ENCODE data around the gene SOCS4. TPM values are rescaled to one million over a fixed set of nuclear protein-coding genes. Genes with fewer than 3 reads are reported as not detected.
"Not testable (repeated sequence)": the region's sequence is repeated elsewhere in the genome, so short reads cannot be mapped to it uniquely, and the experiment has no call there.

The SOCS4 gene
- polyA plus RNA-seq, 3 donors = 15.8 to 24.0 (median 21.5) TPM

DNA sequence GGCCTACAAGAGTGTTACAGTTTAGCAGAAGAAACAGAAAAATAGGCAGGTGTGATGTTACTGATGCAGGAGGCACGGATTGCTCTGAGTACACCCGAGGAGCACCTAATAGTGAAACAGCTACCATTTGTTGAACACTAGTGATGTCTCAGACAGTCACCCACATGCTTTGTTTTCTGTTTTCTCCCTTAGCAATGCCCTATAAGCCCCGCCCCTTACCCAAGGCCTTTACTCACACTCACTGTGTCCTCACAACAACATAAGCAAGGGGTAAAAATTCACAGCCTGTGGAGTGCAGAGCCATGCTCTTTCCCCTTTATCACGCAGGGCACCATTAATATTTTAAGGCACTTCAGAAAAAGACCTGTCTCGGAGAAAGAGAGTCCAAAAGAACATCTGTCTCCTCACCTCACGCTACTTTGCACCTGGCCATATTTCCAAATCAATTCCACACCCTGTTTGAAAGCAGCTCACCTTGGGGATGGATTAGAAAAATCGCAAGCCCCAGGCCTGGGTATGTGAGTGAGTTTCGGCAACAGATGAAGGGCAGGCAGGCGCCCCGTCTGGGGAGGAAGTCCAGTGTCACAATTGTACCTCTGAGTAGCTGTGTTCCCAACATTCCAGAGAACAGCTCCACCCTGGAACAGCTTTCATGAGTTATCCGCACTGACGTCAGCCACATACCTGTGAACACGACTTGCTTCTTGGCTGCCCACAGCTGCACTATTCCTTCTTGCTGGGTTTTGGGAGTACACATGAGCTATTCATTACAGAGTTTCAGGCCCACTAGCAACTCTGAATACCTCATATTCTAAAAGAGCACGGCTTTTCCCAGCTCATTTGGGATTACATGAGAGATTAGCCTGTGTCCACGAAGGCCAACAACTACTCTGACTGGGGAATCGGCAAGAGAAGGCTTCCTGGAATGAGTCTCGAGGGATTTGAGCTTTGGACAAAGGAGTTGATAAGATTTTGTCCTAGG is 50.4 kb downstream of the SOCS4 start:
- no peak for DNase-seq

DNA sequence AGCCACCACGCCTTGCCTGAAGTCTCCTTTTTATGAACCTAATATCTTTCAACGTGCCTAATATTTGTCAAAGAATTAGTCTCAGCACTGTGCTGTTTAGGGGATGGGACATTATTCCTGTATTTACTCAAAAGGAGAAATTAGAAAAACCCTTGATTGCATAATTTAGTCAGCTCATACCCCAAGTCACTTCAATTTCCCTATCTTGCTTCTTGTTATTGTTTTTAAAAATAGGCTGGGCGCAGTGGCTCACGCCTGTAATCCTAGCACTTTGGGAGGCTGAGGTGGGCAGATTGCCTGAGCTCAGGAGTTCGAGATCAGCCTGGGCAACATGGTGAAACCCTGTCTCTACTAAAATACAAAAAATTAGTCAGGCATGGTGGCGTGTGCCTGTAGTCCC is 52.9 kb downstream of the SOCS4 start:
- not testable (repeated sequence) for DNase-seq

DNA sequence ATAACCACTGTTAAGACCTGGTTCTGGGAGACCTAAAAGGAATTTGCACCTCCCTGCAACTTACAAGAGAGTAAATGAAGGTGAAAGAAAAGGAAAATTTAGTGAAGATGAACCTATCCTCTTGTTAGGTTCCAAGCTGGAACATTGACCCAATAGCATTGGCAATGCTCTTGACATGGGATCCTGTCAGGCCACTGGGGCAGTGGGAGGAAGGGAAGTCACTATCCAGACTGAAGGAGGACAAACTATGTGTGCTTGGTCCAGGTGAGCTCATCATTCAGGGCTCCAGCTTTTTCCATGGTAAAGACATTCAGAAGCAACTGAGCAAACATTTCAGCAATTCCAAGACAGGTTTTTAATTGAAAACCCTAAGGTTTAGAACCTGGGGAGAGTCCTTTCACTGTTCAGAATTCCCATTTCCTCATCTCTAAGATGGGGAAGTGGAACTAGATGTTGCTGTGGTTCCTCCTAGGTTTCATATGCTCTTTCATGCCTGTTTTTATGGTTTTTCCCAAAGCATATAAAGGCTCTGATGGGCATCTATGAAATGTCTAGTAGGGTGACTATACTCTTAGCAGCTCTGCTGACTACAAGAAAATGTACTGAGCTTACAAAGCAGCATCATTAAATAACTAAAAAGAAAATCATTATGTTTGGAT is 57.5 kb downstream of the SOCS4 start:
- no peak for DNase-seq

DNA sequence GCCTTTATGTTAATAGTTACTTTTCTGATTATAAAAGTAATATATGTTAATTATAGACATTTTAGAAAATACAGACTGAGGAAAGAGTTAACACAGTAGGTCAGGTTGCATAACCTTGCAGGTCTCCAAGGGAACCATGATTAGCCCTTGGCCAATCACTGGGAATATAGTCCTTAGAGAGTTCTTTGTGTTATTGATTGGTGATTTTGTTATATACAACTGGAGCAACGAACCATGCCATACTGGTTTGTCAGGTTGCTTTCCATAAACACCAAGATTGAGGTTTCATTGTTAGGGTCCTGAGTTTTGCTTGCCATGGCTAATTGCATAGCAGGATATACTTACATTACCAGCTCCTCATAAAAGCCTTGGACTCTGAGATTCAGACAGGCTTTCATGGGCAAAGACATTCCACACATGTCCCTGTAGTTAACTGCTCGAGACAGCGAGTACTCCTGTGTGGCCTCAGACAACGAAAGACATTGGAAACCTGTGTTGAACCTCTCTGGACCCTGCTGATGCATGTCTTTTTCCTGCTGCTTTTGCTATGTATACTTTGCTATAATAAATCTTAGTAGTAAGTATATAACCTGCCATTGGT is 58.1 kb downstream of the SOCS4 start:
- DNase-seq = no peak

DNA sequence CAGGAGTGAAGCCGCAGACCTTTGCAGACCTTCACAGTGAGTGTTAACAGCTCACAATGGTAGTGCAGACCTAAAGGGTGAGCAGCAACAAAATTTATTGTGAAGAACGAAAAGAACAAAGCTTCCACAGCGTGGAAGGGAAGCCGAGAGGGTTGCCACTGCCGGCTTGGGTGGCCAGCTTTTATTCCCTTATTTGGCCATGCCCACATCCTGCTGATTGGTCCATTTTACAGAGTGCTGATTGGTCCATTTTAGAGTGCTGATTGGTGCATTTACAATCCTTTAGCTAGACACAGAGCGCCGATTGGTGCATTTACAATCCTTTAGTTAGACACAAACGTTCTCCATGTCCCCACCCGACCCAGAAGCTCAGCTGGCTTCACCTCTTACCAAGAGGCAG is 59.9 kb downstream of the SOCS4 start:
- DNase-seq = no peak

DNA sequence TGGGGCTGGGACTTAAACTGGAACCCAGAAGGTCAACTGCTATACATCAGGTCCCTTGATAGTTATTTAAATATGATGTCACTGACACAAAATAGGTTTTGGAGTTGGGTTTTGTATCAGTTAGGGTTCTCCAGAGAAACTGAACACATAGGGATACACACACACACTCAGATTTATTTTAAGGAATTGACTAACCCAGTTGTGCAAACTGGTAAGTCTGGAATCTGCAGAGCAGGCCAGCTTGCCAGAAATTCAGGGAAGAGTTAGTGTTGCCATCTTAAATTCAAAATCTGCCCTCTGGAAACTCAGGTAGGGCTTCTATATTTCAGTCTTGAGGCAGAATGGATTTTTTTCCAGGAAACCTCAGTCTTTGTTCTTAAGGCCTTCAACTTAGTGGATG is 61.3 kb downstream of the SOCS4 start:
- DNase-seq = no peak

DNA sequence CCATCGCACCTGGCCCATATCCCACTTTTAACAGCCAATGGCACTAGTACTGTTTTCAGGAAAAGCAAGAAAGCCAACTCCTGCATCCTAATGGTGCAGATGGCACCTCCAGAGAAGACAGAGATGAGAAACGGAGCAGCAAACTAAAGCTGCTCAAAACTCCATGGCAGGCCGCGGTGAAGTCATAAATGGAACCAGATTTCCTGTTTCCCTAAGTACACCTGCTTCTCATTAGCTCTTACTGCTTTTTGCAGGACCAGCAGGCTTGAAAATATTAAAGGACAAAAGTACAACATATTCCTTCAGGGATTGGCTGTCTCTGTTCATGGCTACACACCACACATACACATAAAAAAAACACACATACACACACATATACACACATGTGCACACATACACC is 65.3 kb downstream of the SOCS4 start:
- no peak for DNase-seq

DNA sequence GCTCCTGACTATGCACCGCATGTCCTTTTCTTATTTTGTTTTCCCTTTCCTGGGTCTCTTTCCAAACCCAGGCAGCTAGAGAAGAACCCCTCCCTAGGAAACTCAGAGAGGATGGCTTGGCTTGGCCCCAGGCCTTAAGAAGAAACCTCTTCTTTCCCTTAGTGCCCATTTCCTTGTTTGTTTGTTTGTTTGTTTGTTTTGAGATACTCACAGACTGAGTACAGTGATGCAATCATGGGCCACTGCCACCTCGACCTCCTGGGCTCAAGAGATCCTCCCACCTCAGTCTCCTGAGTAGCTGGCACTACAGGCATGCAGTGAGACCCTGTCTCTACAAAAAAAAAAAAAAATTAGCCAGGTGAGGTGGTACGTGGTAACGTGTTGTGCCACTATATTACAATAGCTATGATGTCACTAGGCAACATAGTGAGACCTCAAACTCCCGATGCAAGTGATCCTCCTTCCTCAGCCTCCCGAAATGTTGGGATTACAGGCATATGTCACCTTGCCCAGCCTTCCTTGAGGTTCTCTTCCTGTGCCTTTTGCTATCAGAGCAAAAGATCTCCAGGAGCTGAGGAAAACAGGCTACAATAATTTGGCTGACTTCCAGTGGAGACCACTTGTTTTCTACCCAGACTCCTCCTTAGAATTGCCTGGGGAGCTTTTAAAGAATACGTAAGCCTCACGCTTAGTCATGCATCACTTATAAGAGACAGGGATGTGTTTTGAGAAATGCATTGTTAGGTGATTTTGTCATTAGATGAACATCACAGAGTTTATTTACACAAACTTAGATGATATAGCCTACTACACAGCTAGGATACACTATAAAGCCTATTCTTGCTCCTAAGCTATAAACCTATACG is 67.5 kb downstream of the SOCS4 start:
- DNase-seq = no peak

DNA sequence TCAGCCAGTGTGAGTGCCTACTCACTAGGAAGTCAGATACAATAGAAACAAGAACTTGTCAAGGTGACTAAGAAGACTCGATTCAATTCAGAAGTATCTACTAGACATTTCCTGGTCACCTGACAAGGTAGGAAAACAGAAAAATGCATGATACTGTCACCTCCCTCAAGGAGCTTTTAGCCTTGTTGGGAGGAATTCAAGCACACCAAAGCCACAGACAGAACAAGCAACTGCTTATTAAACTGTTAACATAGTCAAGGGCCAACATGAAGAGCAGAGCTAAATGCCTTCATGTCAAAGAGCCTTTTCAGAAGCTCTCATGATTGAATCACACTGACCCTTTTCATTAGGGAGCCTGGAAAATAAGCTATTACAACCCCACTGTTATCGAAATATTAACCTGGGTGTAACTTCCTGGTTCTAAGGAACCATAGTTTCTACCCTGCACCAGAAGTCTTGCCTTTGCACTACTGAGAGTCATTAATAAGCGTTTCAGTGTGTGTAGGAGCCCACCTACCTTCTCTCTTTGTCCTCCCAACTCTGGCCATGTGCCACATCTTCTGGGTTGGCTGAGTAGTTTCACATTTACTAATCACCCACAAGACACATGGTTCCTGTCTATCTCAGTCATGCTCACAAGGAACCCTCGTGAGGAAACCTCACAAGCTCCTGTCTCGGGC is 71.0 kb downstream of the SOCS4 start:
- DNase-seq = no peak

DNA sequence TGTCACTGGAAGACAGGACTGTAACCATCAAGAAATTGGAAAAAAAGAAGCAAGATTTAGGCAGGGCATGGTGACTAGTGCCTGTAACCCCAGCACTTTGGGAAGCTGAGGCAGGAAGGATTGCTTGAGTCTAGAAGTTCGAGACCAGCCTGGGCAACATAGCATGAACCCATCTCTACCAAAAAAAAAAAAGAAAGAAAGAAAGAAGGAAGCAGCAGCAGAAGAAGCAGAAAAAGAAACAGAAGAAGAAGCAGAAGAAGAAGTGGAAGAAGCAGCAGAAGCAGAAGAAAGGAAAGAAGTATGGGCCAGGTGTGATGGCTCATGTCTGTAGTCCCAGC is 71.5 kb downstream of the SOCS4 start:
- DNase-seq = no peak

Other genes starting within 250 kb of the SOCS4 start
- gene GCH1, start 124.4 kb upstream of the SOCS4 start, polyA plus RNA-seq (ENCODE audit: insufficient read length in 3 of 3) = 10 to 100 TPM in 1 of 3 donors, 1 to 10 TPM in 2; 8.5 to 10.5 (median 9.7) TPM
- gene WDHD1, start 137 bp upstream of the SOCS4 start, polyA plus RNA-seq (ENCODE audit: insufficient read length in 3 of 3) = 10 to 100 TPM; 16.1 to 19.0 (median 18.4) TPM
- gene MAPK1IP1L, start 24.4 kb downstream of the SOCS4 start, polyA plus RNA-seq (ENCODE audit: insufficient read length in 3 of 3) = 100 to 1,000 TPM; 105 to 121 (median 114) TPM
- 10 to 100 TPM; 17.1 to 19.3 (median 17.6) TPM for gene LGALS3, start 102.0 kb downstream of the SOCS4 start, polyA plus RNA-seq (ENCODE audit: insufficient read length in 3 of 3)
- 10 to 100 TPM; 25.3 to 32.8 (median 27.6) TPM for gene DLGAP5, start 164.3 kb downstream of the SOCS4 start, polyA plus RNA-seq (ENCODE audit: insufficient read length in 3 of 3)
- 10 to 100 TPM; 32.9 to 42.1 (median 34.0) TPM for gene FBXO34, start 244.2 kb downstream of the SOCS4 start, polyA plus RNA-seq (ENCODE audit: insufficient read length in 3 of 3)

Data from renal pelvis (tissue), 4 donors.